H1 (cell line): ENCODE results near the gene DOCK6. TPM values are rescaled to one million over a fixed set of nuclear protein-coding genes. Genes with fewer than 3 reads are reported as not detected.

ENCODE experiments used
- CTCF ChIA-PET: fragments of 300-600 bp; sonication (Branson Sonifier 250); formaldehyde crosslinking; loops from one replicate; lab custom pipeline; 2021; ENCODE audit not compliant: partially characterized antibody; lab: Charles Lee
- POLR2A ChIA-PET: fragments of 300-600 bp; sonication (Branson Sonifier 250); formaldehyde crosslinking; loops from one replicate; lab custom pipeline; 2021; ENCODE audit warnings: inconsistent platforms; ENCODE audit not compliant: partially characterized antibody; lab: Charles Lee
- DNase-seq, 2 experiments: peaks; one replicate each; pipeline versions ENCODE4 v3.0.0 to v3.0.0-alpha.2; 2010 to 2022; ENCODE audit warnings: low spot score in 2 of 2, low read depth in 1 of 2, mixed read lengths in 1 of 2
- FAIRE-seq: peaks from 2 replicates; lab custom pipeline; 2011; peaks lifted over from hg19 to GRCh38; lab: Jason Lieb, UNC
- H2AFZ ChIP-seq: 2 replicates; pipeline ENCODE4 v1.8.1; 2012; ENCODE audit warnings: low read length, inconsistent platforms
- H2AK5ac ChIP-seq: 2 replicates; pipeline ENCODE4 v1.6.1; 2013; ENCODE audit warnings: low read depth, low read length
- H2BK120ac ChIP-seq: replicated peaks from 2 replicates; pipeline ENCODE3; 2013; ENCODE audit warnings: low read depth, low read length, inconsistent platforms
- H2BK12ac ChIP-seq: 2 replicates; pipeline ENCODE4 v1.6.1; 2013; ENCODE audit warnings: low read depth, low read length
- H2BK15ac ChIP-seq: 2 replicates; pipeline ENCODE4 v1.6.1; 2013; ENCODE audit warnings: low read length
- H2BK20ac ChIP-seq: 2 replicates; pipeline ENCODE4 v1.6.1; 2013; ENCODE audit warnings: low read length
- H2BK5ac ChIP-seq: 2 replicates; pipeline ENCODE4 v1.6.1; 2013; ENCODE audit warnings: low read depth, low read length
- H3K14ac ChIP-seq: 2 replicates; pipeline ENCODE4 v1.6.1; 2013; ENCODE audit warnings: inconsistent platforms; ENCODE audit not compliant: insufficient read length
- H3K18ac ChIP-seq: 2 replicates; pipeline ENCODE4 v1.6.1; 2013; ENCODE audit warnings: low read length; ENCODE audit errors: extremely low read depth
- H3K23ac ChIP-seq: 2 replicates; pipeline ENCODE4 v1.6.1; 2013; ENCODE audit warnings: inconsistent platforms; ENCODE audit not compliant: insufficient read length
- H3K23me2 ChIP-seq: 2 replicates; pipeline ENCODE4 v1.6.1; 2013; ENCODE audit warnings: low read depth, low read length
- H3K27ac ChIP-seq: 2 replicates; pipeline ENCODE4 v1.6.1; 2011; ENCODE audit warnings: low read depth, low read length, inconsistent platforms
- H3K27me3 ChIP-seq, 4 experiments: replicated peaks in 1 of 4; 1 replicate in 1 of 4; 2 replicates in 3 of 4; pipeline versions ENCODE4 v1.6.1 to v1.8.1; 2011 to 2013; ENCODE audit warnings: low read length in 3 of 4, mild to moderate bottlenecking in 3 of 4, inconsistent platforms in 2 of 4, mixed read lengths in 2 of 4, moderate library complexity in 1 of 4; ENCODE audit not compliant: control insufficient read depth in 3 of 4, insufficient read depth in 3 of 4; ENCODE audit errors: extremely low read depth in 1 of 4
- H3K36me3 ChIP-seq, 4 experiments: 2 replicates each; pipeline versions ENCODE4 v1.6.1 to v1.8.1; 2011 to 2013; ENCODE audit warnings: mild to moderate bottlenecking in 4 of 4, low read length in 3 of 4, moderate library complexity in 2 of 4, control low read depth in 1 of 4, inconsistent platforms in 1 of 4; ENCODE audit not compliant: insufficient read depth in 4 of 4, control insufficient read depth in 2 of 4
- H3K4ac ChIP-seq: replicated peaks from 2 replicates; pipeline ENCODE3; 2013; ENCODE audit warnings: low read length, low read depth, mixed read lengths, inconsistent platforms; ENCODE audit not compliant: insufficient read length
- H3K4me1 ChIP-seq, 4 experiments: replicated peaks in 1 of 4; 1 replicate in 1 of 4; 2 replicates in 3 of 4; pipeline versions ENCODE4 v1.6.1 to v1.8.1; 2011 to 2013; ENCODE audit warnings: low read length in 3 of 4, inconsistent platforms in 2 of 4, mixed read lengths in 1 of 4; ENCODE audit not compliant: insufficient read depth in 4 of 4, control insufficient read depth in 3 of 4
- H3K4me2 ChIP-seq, 2 experiments: 2 replicates each; pipeline versions ENCODE4 v1.6.1 to v1.8.1; 2011 to 2013; ENCODE audit warnings: low read depth in 2 of 2, low read length in 2 of 2, control low read depth in 1 of 2, inconsistent platforms in 1 of 2, mild to moderate bottlenecking in 1 of 2; ENCODE audit not compliant: insufficient read depth in 1 of 2
- H3K4me3 ChIP-seq, 4 experiments: fragments of 200-600, 300-600 bp in 1 of 4; sonication (generic), shearing (Covaris generic), sonication (Bioruptor Twin) in 1 of 4; 2 replicates each; pipeline versions ENCODE4 v1.5.1 to v1.8.1; 2011 to 2016; ENCODE audit warnings: low read length in 4 of 4, low read depth in 3 of 4, control low read depth in 2 of 4, inconsistent platforms in 2 of 4, mild to moderate bottlenecking in 2 of 4, mixed read lengths in 1 of 4, moderate library complexity in 1 of 4; ENCODE audit not compliant: insufficient read depth in 2 of 4; ENCODE audit errors: extremely low read depth in 1 of 4
- H3K56ac ChIP-seq: replicated peaks from 2 replicates; pipeline ENCODE3; 2013; ENCODE audit warnings: low read depth, mild to moderate bottlenecking, mixed read lengths, low read length, inconsistent platforms; ENCODE audit not compliant: insufficient read length
- H3K79me1 ChIP-seq: 2 replicates; pipeline ENCODE4 v1.6.1; 2013; ENCODE audit warnings: low read depth, low read length, control low read depth
- H3K79me2 ChIP-seq, 2 experiments: 2 replicates each; pipeline versions ENCODE4 v1.6.1 to v1.8.1; 2012 to 2013; ENCODE audit warnings: low read length in 2 of 2, mild to moderate bottlenecking in 2 of 2, inconsistent platforms in 1 of 2; ENCODE audit not compliant: insufficient read depth in 2 of 2, control insufficient read depth in 1 of 2
- H3K9ac ChIP-seq, 4 experiments: replicated peaks in 1 of 4; 1 replicate in 1 of 4; 2 replicates in 3 of 4; pipeline versions ENCODE4 v1.6.1 to v1.8.1; 2011 to 2013; ENCODE audit warnings: low read depth in 3 of 4, low read length in 3 of 4, control low read depth in 2 of 4, mild to moderate bottlenecking in 2 of 4, moderate library complexity in 2 of 4, inconsistent platforms in 1 of 4; ENCODE audit errors: extremely low read depth in 1 of 4
- H3K9me3 ChIP-seq, 2 experiments: 2 replicates each; pipeline versions ENCODE4 v1.6.1 to v1.8.1; 2012 to 2013; ENCODE audit warnings: mild to moderate bottlenecking in 2 of 2, moderate library complexity in 2 of 2, control low read depth in 1 of 2, inconsistent platforms in 1 of 2, low read depth in 1 of 2, low read length in 1 of 2, mixed read lengths in 1 of 2; ENCODE audit not compliant: insufficient read depth in 2 of 2
- H4K20me1 ChIP-seq, 2 experiments: replicated peaks in 1 of 2; 2 replicates each; pipeline versions ENCODE3 to v1.8.1; 2011 to 2013; ENCODE audit warnings: inconsistent platforms in 2 of 2, low read length in 2 of 2, mild to moderate bottlenecking in 1 of 2; ENCODE audit not compliant: insufficient read depth in 2 of 2, control insufficient read depth in 1 of 2
- H4K5ac ChIP-seq: 2 replicates; pipeline ENCODE4 v1.6.1; 2013; ENCODE audit warnings: low read length, low read depth, mixed read lengths, inconsistent platforms; ENCODE audit not compliant: insufficient read length
- H4K8ac ChIP-seq: 2 replicates; pipeline ENCODE4 v1.8.0; 2013; ENCODE audit warnings: mild to moderate bottlenecking, moderate library complexity, low read length, inconsistent platforms; ENCODE audit not compliant: insufficient read depth; ENCODE audit errors: extremely low read depth
- H4K91ac ChIP-seq: replicated peaks from 2 replicates; pipeline ENCODE3; 2013; ENCODE audit warnings: low read length, mixed read lengths, inconsistent platforms; ENCODE audit not compliant: insufficient read length
- CEBPB ChIP-seq: IDR thresholded peaks from 2 replicates; pipeline ENCODE4 v1.6.1; 2012; ENCODE audit warnings: low read depth, low read length
- EZH2 ChIP-seq: fragments of 200-600 bp; sonication (generic); IDR thresholded peaks from 2 replicates; pipeline ENCODE4 v1.7.1; 2012; ENCODE audit warnings: low read depth, mild to moderate bottlenecking, moderate library complexity, low read length, inconsistent platforms; ENCODE audit not compliant: severe bottlenecking
- SIX5 ChIP-seq: IDR thresholded peaks from 2 replicates; pipeline ENCODE4 v1.6.1; 2011; ENCODE audit warnings: mild to moderate bottlenecking, low read depth, low read length
- SUZ12 ChIP-seq: fragments of 200-600 bp; sonication (generic); IDR thresholded peaks from 2 replicates; pipeline ENCODE4 v1.6.1; 2012; ENCODE audit warnings: mild to moderate bottlenecking, inconsistent platforms, low read length, moderate library complexity, mixed read lengths
- WGBS, 2 experiments: shearing (Covaris generic) in 1 of 2; methylation state at CpG; one replicate each; pipeline versions ENCODE4 v1.1.6 to v1.1.7; 2013 to 2015; ENCODE audit warnings: low lambda C conversion rate in 2 of 2, mixed read lengths in 2 of 2, inconsistent platforms in 1 of 2, low coverage in 1 of 2, missing lambda C conversion rate in 1 of 2; ENCODE audit not compliant: insufficient replicate concordance in 2 of 2, insufficient coverage in 1 of 2, insufficient read length in 1 of 2; ENCODE audit errors: extremely low coverage in 1 of 2, missing lambda C conversion rate in 1 of 2; 5-methylcytosine and 5-hydroxymethylcytosine counted together
- polyA plus RNA-seq, 7 experiments: library from polyadenylated mRNA; depleted of rRNA in 3 of 7; stranded (reverse) in 5 of 7; unstranded in 2 of 7; fragments of >200 nt in 5 of 7; fragments of 200-250 nt in 2 of 7; gene quantifications; 1 replicate in 5 of 7; 2 replicates in 1 of 7; 4 replicates in 1 of 7; pipeline versions ENCODE4 v1.2.1 to v1.2.3, GENCODE V29; 2011 to 2013; ENCODE audit warnings: missing spikeins in 2 of 7, mixed read lengths in 2 of 7
- total RNA-seq: library from RNA; stranded (reverse); fragmentation: NEBNext Ultra II Directional; extraction: Animal tissue kit (Norgen Biotek cat#: 25700); gene quantifications from 2 replicates; pipeline ENCODE4 v1.2.1, GENCODE V29; 2021

DOCK6 gene
- total and polyA plus RNA-seq, 2 of the 8 experiments (the other 6 are each of a cell fraction or from before 2014, with no cell fraction given) = 25.5 to 54.7 TPM

- Histone ChIP-seq H2BK5ac (no peak overlapping the region), H2BK15ac (no peak overlapping the region), H3K9ac (peak overlapping the region in 2 of 4 experiments; percentile 54 to 91; a peak in 4 of 7 replicates), H2AFZ (no peak overlapping the region), H2AK5ac (no peak overlapping the region), H2BK20ac (no peak overlapping the region), H3K4ac (no peak overlapping the region), H3K18ac (no peak overlapping the region), H3K4me2 (peak overlapping the region; percentile 69 to 70), H4K20me1 (no peaks in the 10 kb centered on the region), H3K14ac (no peak overlapping the region), H3K79me1 (no peaks in the 10 kb centered on the region; the same call in none of the 2 replicates), H3K23me2 (no peaks in the 10 kb centered on the region; the same call in 1 of the 2 replicates), H4K5ac (no peak overlapping the region), H2BK120ac (no peak overlapping the region), H4K91ac (no peak overlapping the region), H3K56ac (no peak overlapping the region), H3K9me3 (no peaks in the 10 kb centered on the region), H3K4me3 (peak overlapping the region; percentile 76 to 93 (median 87); a peak in 5 of 8 replicates), H3K79me2 (peaks cover 7 to 21% of the 10 kb centered on the region in 2 experiments; a peak in 3 of 4 replicates), H3K27me3 (no peaks in the 10 kb centered on the region), H3K36me3 (peaks cover 0 to 7% (median 2%) of the 10 kb centered on the region in 4 experiments; a peak in 5 of 8 replicates), H4K8ac (no peak overlapping the region), H3K23ac (no peak overlapping the region), H3K4me1 (peaks cover 0 to 3% (median 0%) of the 10 kb centered on the region in 4 experiments; a peak in 1 of 7 replicates), H3K27ac (no peak overlapping the region), H2BK12ac (no peak overlapping the region)
- TF ChIP-seq EZH2 (no peak), SUZ12 (no peak), CEBPB (no peak), SIX5 (no peak)
- no peak for DNase-seq
- FAIRE-seq = no peak
- 69% methylated on average over 6 of the region's 6 CpGs; no CpG with 5 or more reads in 1 of the 2 experiments for WGBS, 2 experiments
- CTCF ChIA-PET = interaction anchor here (0.6 to 2.2 kb wide), 9 partner anchors 9 to 213 kb away, joined by 3 to 9 read pairs (median 3); no protein-coding TSS in a partner anchor
- POLR2A ChIA-PET = interaction anchor here (0.9 to 5.0 kb wide), 9 partner anchors 10 to 43 kb away, joined by 3 to 37 read pairs (median 4); no protein-coding TSS in a partner anchor
These were observed 107.7 kb downstream of the DOCK6 start for GRCh38 chr19:11154683-11155047.
